Ascending aorta (tissue), 2 donors: ENCODE results near the gene OSBPL3. TPM values are rescaled to one million over a fixed set of nuclear protein-coding genes. Genes with fewer than 3 reads are reported as not detected.
A peak's percentile ranks its signal among the peaks of the same experiment; 100 is the strongest.

ENCODE experiments used
- DNase-seq, 2 donors: peaks; one replicate each; pipeline ENCODE4 v3.0.0-alpha.2; 2019; ENCODE audit warnings: low spot score in 2 of 2
- H3K27ac ChIP-seq, 2 donors: fragments of 200-600 bp; sonication (generic); one replicate each; pipeline ENCODE4 v1.5.1; 2016 to 2017; ENCODE audit warnings: mild to moderate bottlenecking in 1 of 2
- H3K27me3 ChIP-seq: fragments of 200-600 bp; sonication (generic); one replicate; pipeline ENCODE4 v1.5.1; 2017
- H3K36me3 ChIP-seq, 2 donors: fragments of 200-600 bp; sonication (generic); one replicate each; pipeline ENCODE4 v1.5.1; 2016
- H3K4me1 ChIP-seq, 2 donors: fragments of 200-600 bp; sonication (generic); one replicate each; pipeline ENCODE4 v1.5.1; 2016 to 2017; ENCODE audit warnings: mild to moderate bottlenecking in 1 of 2
- H3K4me3 ChIP-seq, 2 donors: fragments of 200-600 bp; sonication (generic); one replicate each; pipeline ENCODE4 v1.5.1; 2016 to 2017; ENCODE audit warnings: mild to moderate bottlenecking in 1 of 2
- H3K9me3 ChIP-seq, 2 donors: fragments of 200-600 bp; sonication (generic); one replicate each; pipeline ENCODE4 v1.5.1; 2016
- intact Hi-C: fragments of 100-400 bp; cut with DNase I; formaldehyde crosslinking; loops from one replicate; pipeline ENCODE4 v1.15.1; 2023
- total RNA-seq: library from RNA; depleted of rRNA; stranded (reverse); fragments of >200 nt; gene quantifications from one replicate; pipeline ENCODE4 v1.1.0, GENCODE V29; 2016
- TF ChIP-seq, protein P1 (sequence below), 3 experiments: fragments of 200-600 bp in 2 of 3; fragments of 450-650 bp in 1 of 3; sonication (generic) in 2 of 3; IDR thresholded peaks; one replicate each; pipeline ENCODE4 v1.5.1; 2016 to 2019; ENCODE audit warnings: antibody characterized with exemption in 3 of 3, mild to moderate bottlenecking in 1 of 3, moderate library complexity in 1 of 3

Gene OSBPL3
- total RNA-seq, 1 donor from 2014 or later, result 0.96 TPM

GRCh38 chr7:24788075-24788474, 191.9 kb downstream of the OSBPL3 start:
- intact Hi-C loops, result no loop called here

GRCh38 chr7:24786941-24787340, 193.0 kb downstream of the OSBPL3 start:
- Histone ChIP-seq H3K9me3 (no peaks in the 10 kb centered on the region), H3K36me3 (no peaks in the 10 kb centered on the region), H3K27me3 (no peaks in the 10 kb centered on the region), H3K4me1 (no peaks in the 10 kb centered on the region), H3K27ac (no peak overlapping the region), H3K4me3 (no peak overlapping the region)
- intact Hi-C loops, result no loop called here
- TF ChIP-seq, protein P1, sequence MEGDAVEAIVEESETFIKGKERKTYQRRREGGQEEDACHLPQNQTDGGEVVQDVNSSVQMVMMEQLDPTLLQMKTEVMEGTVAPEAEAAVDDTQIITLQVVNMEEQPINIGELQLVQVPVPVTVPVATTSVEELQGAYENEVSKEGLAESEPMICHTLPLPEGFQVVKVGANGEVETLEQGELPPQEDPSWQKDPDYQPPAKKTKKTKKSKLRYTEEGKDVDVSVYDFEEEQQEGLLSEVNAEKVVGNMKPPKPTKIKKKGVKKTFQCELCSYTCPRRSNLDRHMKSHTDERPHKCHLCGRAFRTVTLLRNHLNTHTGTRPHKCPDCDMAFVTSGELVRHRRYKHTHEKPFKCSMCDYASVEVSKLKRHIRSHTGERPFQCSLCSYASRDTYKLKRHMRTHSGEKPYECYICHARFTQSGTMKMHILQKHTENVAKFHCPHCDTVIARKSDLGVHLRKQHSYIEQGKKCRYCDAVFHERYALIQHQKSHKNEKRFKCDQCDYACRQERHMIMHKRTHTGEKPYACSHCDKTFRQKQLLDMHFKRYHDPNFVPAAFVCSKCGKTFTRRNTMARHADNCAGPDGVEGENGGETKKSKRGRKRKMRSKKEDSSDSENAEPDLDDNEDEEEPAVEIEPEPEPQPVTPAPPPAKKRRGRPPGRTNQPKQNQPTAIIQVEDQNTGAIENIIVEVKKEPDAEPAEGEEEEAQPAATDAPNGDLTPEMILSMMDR (IDR thresholded peaks at IDR 0.05), result no peak
- peak; percentile 49 to 70 for DNase-seq

More at GRCh38 chr7:24788075-24788474, 191.9 kb downstream of the OSBPL3 start:
- no peak overlapping the region for H3K27ac ChIP-seq
- no peaks in the 10 kb centered on the region for H3K27me3 ChIP-seq
- TF ChIP-seq, protein P1 (IDR thresholded peaks at IDR 0.05), result peak in 2 of 3 experiments; percentile 6 to 12
- H3K36me3 ChIP-seq, result no peaks in the 10 kb centered on the region
- no peaks in the 10 kb centered on the region for H3K9me3 ChIP-seq
- H3K4me3 ChIP-seq, result no peak overlapping the region
- DNase-seq, result no peak
- no peaks in the 10 kb centered on the region for H3K4me1 ChIP-seq

GRCh38 chr7:24786306-24786705, 193.7 kb downstream of the OSBPL3 start:
- intact Hi-C loops, result no loop called here
- TF ChIP-seq, protein P1 (IDR thresholded peaks at IDR 0.05), result no peak
- H3K27ac ChIP-seq, result no peak overlapping the region
- no peaks in the 10 kb centered on the region for H3K27me3 ChIP-seq
- no peak overlapping the region for H3K4me3 ChIP-seq
- DNase-seq, result no peak
- no peaks in the 10 kb centered on the region for H3K4me1 ChIP-seq
- no peaks in the 10 kb centered on the region for H3K36me3 ChIP-seq
- H3K9me3 ChIP-seq, result no peaks in the 10 kb centered on the region

DNA sequence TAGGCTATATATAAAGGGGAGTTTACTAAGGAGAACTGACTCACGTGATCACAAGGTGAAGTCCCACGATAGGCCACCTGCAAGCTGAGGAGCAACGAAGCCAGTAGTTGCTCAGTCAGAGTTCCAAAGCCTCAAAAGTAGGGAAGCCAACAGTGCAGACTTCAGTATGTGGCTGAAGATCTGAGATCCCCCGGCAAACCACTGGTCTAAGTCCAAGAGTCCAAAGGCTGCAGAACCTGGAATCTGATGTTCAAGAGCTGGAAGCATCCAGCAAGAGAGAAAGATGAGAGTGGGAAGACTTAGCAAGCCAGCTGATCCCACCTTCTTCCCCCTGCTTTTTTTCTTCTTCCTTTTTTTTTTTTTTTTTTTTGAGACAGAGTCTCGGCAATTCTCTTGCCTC, 195.7 kb downstream of the OSBPL3 start:
- DNase-seq, result no peak
- TF ChIP-seq, protein P1 (IDR thresholded peaks at IDR 0.05), result no peak
- H3K27me3 ChIP-seq, result no peaks in the 10 kb centered on the region
- H3K36me3 ChIP-seq, result no peaks in the 10 kb centered on the region
- no peak overlapping the region for H3K4me3 ChIP-seq
- no peaks in the 10 kb centered on the region for H3K9me3 ChIP-seq
- H3K27ac ChIP-seq, result no peak overlapping the region
- intact Hi-C loops, result no loop called here
- no peaks in the 10 kb centered on the region for H3K4me1 ChIP-seq

DNA sequence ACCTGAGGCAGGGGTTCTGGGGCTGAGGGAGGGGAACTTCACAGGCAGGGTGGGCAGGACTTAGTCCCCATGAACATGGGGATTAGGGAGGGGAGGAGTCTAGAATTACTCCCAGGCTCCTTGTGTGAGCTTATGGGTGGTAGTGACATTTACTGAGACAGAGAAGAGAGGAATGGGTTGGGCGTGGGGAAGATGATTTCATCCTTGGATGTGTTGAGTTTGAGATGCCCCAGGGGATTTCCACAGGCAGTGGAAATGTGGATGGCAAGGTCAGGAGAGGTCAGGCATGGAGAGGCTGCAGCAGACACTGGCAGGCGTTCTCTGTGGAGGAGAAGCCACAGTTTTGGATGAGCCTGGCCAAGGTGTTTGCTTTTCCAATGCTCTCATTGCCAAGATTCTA, 196.3 kb downstream of the OSBPL3 start:
- no peak for DNase-seq
- Histone ChIP-seq H3K27me3 (no peaks in the 10 kb centered on the region), H3K9me3 (no peaks in the 10 kb centered on the region), H3K27ac (no peak overlapping the region), H3K4me1 (no peaks in the 10 kb centered on the region), H3K4me3 (no peak overlapping the region), H3K36me3 (no peaks in the 10 kb centered on the region)
- TF ChIP-seq, protein P1 (IDR thresholded peaks at IDR 0.05), result no peak
- intact Hi-C loops, result no loop called here

GRCh38 chr7:24781106-24781505, 198.9 kb downstream of the OSBPL3 start:
- H3K4me1 ChIP-seq, result no peaks in the 10 kb centered on the region
- H3K36me3 ChIP-seq, result no peaks in the 10 kb centered on the region
- no peak overlapping the region for H3K4me3 ChIP-seq
- TF ChIP-seq, protein P1 (IDR thresholded peaks at IDR 0.05), result no peak
- DNase-seq, result no peak
- intact Hi-C loops, result no loop called here
- H3K27ac ChIP-seq, result no peak overlapping the region
- H3K9me3 ChIP-seq, result no peaks in the 10 kb centered on the region
- no peaks in the 10 kb centered on the region for H3K27me3 ChIP-seq
